Measurements from ENCODE around the gene MBP. TPM values are rescaled to one million over a fixed set of nuclear protein-coding genes. Genes with fewer than 3 reads are reported as not detected.

MBP gene
- total RNA-seq, 1 donor from 2014 or later: 92.7 TPM

DNA sequence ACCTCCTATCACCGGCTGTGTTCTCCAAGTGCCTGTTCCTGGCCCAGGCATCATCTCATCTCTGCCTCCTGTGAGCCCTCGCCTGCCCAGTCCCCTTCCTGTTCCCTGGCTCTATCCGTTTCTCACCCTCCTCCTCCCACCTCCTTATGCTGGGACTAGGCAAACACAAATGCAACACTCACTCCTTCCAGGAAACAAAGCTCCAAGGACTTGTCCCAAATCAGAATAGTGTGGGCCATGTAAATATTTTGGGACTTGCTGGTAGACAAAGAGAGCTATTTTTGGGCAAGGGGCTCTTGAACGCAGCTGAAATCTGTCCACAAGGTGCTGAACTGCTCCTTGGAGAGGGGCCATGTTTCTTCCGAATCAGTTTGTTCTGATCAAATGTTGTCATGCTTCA lies 25.3 kb downstream of the MBP start:
- no peak for TF ChIP-seq CTCF (IDR thresholded peaks at IDR 0.05)
- Mint-ChIP-seq H3K36me3 (ENCODE audit: low read depth) (peaks cover 65% of the 10 kb centered on the region), H3K4me1 (peaks cover 79% of the 10 kb centered on the region), H3K27ac (peak overlapping the region; percentile 77), H3K27me3 (no peaks in the 10 kb centered on the region), H3K4me3 (peak overlapping the region; percentile 11), H3K9me3 (peaks cover 2% of the 10 kb centered on the region)
- ATAC-seq (ENCODE audit: low read depth) (no peak), DNase-seq (no peak)
- intact Hi-C loops (cut with micrococcal nuclease): no loop called here
- POLR2A ChIA-PET: interaction anchor here (1.1 to 3.0 kb wide), 8 partner anchors 10 to 53 kb away, joined by 4 to 28 read pairs (median 12); partner anchors contain the start of gene MBP
- CTCF ChIA-PET: interaction anchor here (1.3 to 2.3 kb wide), 3 partner anchors 40 to 107 kb away, joined by 3 to 14 read pairs (median 4); no protein-coding TSS in a partner anchor

GRCh38 chr18:77106331-77106730 lies 26.3 kb downstream of the MBP start:
- POLR2A ChIA-PET: interaction anchor here (0.6 to 3.0 kb wide), 5 partner anchors 14 to 103 kb away, joined by 3 to 28 read pairs (median 4); partner anchors contain the start of gene MBP

DNA sequence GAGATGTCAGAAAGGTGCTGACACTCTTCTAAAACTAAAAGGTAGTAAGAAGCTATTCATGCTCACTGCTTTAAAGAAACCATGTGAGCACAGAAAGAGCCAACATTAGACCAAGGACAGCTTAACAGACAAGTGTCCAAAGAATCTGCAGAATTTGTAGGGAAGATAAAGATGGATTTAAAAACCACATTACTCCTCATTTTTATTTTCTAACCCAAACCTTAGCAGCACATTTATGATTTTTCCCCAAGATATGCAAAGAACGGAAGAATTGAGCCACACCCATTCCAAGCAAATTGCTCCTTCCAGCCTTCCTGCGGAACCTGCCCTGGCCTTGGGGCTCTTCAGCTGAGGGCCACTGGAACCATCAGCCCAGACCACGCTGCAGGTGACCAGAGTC lies 26.9 kb downstream of the MBP start:
- Mint-ChIP-seq H3K27me3 (no peaks in the 10 kb centered on the region), H3K36me3 (ENCODE audit: low read depth) (peaks cover 61% of the 10 kb centered on the region), H3K4me1 (peaks cover 87% of the 10 kb centered on the region), H3K27ac (peak overlapping the region; percentile 77), H3K9me3 (peaks cover 2% of the 10 kb centered on the region), H3K4me3 (peak overlapping the region; percentile 39)
- DNase-seq (no peak), ATAC-seq (ENCODE audit: low read depth) (no peak)
- no peak for TF ChIP-seq CTCF (IDR thresholded peaks at IDR 0.05)
- intact Hi-C loops (cut with micrococcal nuclease): loop anchor here (1.0 kb wide), 1 partner anchor 27 kb away; the partner anchor contains the start of gene MBP
- ChIA-PET POLR2A (interaction anchor here (0.6 to 2.8 kb wide), 7 partner anchors 15 to 124 kb away, joined by 3 to 14 read pairs (median 4); partner anchors contain the start of gene MBP), CTCF (interaction anchor here (0.8 to 1.1 kb wide), 2 partner anchors 24 to 105 kb away, joined by 3 read pairs; no protein-coding TSS in a partner anchor)

More at GRCh38 chr18:77106331-77106730, 26.3 kb downstream of the MBP start:
- Mint-ChIP-seq H3K4me3 (peak overlapping the region; percentile 39), H3K27ac (peak overlapping the region; percentile 77), H3K36me3 (ENCODE audit: low read depth) (peaks cover 64% of the 10 kb centered on the region), H3K27me3 (no peaks in the 10 kb centered on the region), H3K4me1 (peaks cover 82% of the 10 kb centered on the region), H3K9me3 (peaks cover 2% of the 10 kb centered on the region)
- ATAC-seq (ENCODE audit: low read depth) (no peak), DNase-seq (no peak)
- CTCF ChIA-PET: no interaction called here
- intact Hi-C loops (cut with micrococcal nuclease): loop anchor here (1.0 kb wide), 1 partner anchor 26 kb away; the partner anchor contains the start of gene MBP
- TF ChIP-seq CTCF (IDR thresholded peaks at IDR 0.05): no peak

- ChIA-PET CTCF (interaction anchor here (0.8 to 1.8 kb wide), 3 partner anchors 25 to 104 kb away, joined by 3 to 6 read pairs (median 3); no protein-coding TSS in a partner anchor), POLR2A (interaction anchor here (1.1 to 2.8 kb wide), 7 partner anchors 16 to 124 kb away, joined by 3 to 14 read pairs (median 4); partner anchors contain the start of gene MBP)
- H3K27ac Mint-ChIP-seq: peak overlapping the region; percentile 77
- intact Hi-C loops (cut with micrococcal nuclease): no loop called here
- peak overlapping the region; percentile 17 for H3K4me3 Mint-ChIP-seq
- peaks cover 2% of the 10 kb centered on the region for H3K9me3 Mint-ChIP-seq
- no peak for TF ChIP-seq CTCF (IDR thresholded peaks at IDR 0.05)
- H3K27me3 Mint-ChIP-seq: no peaks in the 10 kb centered on the region
- peaks cover 59% of the 10 kb centered on the region for H3K36me3 Mint-ChIP-seq (ENCODE audit: low read depth)
- DNase-seq: no peak
- H3K4me1 Mint-ChIP-seq: peaks cover 94% of the 10 kb centered on the region
- ATAC-seq (ENCODE audit: low read depth): no peak
Measured at GRCh38 chr18:77105028-77105427, 27.6 kb downstream of the MBP start.

DNA sequence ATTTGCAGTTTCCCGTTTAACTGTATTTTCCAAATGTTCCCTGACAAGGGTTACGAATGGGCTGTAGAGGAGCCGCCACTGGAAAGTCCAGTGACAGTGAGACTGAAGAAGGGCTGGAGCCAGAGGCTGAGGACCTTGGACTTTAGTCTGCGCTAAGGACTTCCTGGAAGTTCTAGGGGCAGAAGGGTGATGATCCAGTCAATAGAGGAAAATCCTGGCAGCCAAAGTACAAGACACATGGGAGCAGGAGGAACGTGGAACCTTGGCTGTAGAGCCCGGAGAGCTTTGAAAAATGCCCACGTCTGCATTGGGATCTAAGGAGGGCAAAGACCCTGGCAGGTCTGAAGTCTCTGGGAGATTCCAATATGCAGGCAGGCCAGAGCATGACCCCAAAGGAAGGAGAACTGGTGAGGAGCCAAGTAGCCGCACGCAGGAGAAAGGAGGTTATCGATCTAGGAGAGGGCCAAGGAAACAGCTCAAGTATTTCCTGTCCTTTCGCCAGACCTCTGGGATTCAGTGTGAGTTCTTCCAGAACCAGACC lies 28.5 kb downstream of the MBP start:
- POLR2A ChIA-PET: interaction anchor here (1.3 to 2.8 kb wide), 5 partner anchors 28 to 123 kb away, joined by 3 to 14 read pairs (median 3); partner anchors contain the start of gene MBP
- H3K36me3 Mint-ChIP-seq (ENCODE audit: low read depth): peaks cover 60% of the 10 kb centered on the region
- CTCF ChIA-PET: interaction anchor here (1.8 kb wide), 1 partner anchor 35 kb away, joined by 6 read pairs; no protein-coding TSS in a partner anchor

More for the DNA sequence above, 28.5 kb downstream of the MBP start:
- H3K4me1 Mint-ChIP-seq: peaks cover 97% of the 10 kb centered on the region
- ATAC-seq (ENCODE audit: low read depth) (no peak), DNase-seq (no peak)
- TF ChIP-seq CTCF (IDR thresholded peaks at IDR 0.05): no peak
- peaks cover 2% of the 10 kb centered on the region for H3K9me3 Mint-ChIP-seq
- H3K27me3 Mint-ChIP-seq: no peaks in the 10 kb centered on the region
- peak overlapping the region; percentile 95 for H3K27ac Mint-ChIP-seq
- no peak overlapping the region for H3K4me3 Mint-ChIP-seq
- intact Hi-C loops (cut with micrococcal nuclease): loop anchor here (5.0 kb wide), 1 partner anchor 102 kb away; no protein-coding TSS in a partner anchor
